Progenitor cell of endocrine pancreas (in vitro differentiated cells): ENCODE results near the gene STX5. TPM values are rescaled to one million over a fixed set of nuclear protein-coding genes. Genes with fewer than 3 reads are reported as not detected.

Source experiments
- DNase-seq: peaks from one replicate; pipeline ENCODE4 v3.0.0; 2021; ENCODE audit warnings: low spot score; ENCODE audit not compliant: unreplicated experiment
- H3K27ac Mint-ChIP-seq: 2 replicates; pipeline ENCODE4 v1.8.0; 2021; ENCODE audit warnings: mild to moderate bottlenecking, moderate library complexity, mixed read lengths
- H3K27me3 Mint-ChIP-seq: 2 replicates; pipeline ENCODE4 v1.8.0; 2021; ENCODE audit warnings: mixed read lengths
- H3K36me3 Mint-ChIP-seq: 2 replicates; pipeline ENCODE4 v1.8.0; 2022; ENCODE audit warnings: mixed read lengths; ENCODE audit not compliant: insufficient read depth
- H3K4me1 Mint-ChIP-seq: 2 replicates; pipeline ENCODE4 v1.8.0; 2021; ENCODE audit warnings: low read depth, mixed read lengths
- H3K4me3 Mint-ChIP-seq: 2 replicates; pipeline ENCODE4 v1.8.0; 2021; ENCODE audit warnings: low read depth, mild to moderate bottlenecking, moderate library complexity, mixed read lengths
- H3K9me3 Mint-ChIP-seq: 2 replicates; pipeline ENCODE4 v1.8.0; 2021; ENCODE audit warnings: low read depth, mixed read lengths
- total RNA-seq: library from RNA; stranded (reverse); gene quantifications from 2 replicates; pipeline ENCODE4 v1.2.1, GENCODE V29; 2021
- TF ChIP-seq, protein P1 (sequence below): fragments of 200-600 bp; sonication (generic); IDR thresholded peaks from one replicate; pipeline ENCODE4 v1.5.0; 2021; ENCODE audit warnings: antibody characterized with exemption, mild to moderate bottlenecking; ENCODE audit not compliant: unreplicated experiment

Gene STX5
- total RNA-seq, 1 donor from 2014 or later = 45.3 TPM

DNA sequence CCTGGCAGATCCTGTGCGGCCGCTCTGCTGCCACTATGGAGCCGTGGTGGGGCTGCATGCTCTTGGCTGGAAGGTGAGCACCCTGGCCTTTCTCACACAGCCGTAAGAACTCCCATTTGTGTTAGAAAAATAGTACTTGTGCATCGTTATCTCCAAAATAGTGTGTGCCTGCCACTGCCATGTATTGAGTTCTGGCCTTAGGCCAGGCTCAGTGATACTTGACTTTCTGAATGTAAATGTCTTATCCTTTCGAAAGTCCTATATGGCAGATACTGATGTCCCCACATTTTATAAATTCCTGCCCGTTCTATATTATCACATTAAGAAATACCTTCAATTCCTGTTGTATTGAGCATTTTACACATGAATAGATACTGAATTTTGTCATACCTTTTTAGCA is 49.1 kb downstream of the STX5 start:
- H3K9me3 Mint-ChIP-seq = no peaks in the 10 kb centered on the region
- TF ChIP-seq, protein P1, sequence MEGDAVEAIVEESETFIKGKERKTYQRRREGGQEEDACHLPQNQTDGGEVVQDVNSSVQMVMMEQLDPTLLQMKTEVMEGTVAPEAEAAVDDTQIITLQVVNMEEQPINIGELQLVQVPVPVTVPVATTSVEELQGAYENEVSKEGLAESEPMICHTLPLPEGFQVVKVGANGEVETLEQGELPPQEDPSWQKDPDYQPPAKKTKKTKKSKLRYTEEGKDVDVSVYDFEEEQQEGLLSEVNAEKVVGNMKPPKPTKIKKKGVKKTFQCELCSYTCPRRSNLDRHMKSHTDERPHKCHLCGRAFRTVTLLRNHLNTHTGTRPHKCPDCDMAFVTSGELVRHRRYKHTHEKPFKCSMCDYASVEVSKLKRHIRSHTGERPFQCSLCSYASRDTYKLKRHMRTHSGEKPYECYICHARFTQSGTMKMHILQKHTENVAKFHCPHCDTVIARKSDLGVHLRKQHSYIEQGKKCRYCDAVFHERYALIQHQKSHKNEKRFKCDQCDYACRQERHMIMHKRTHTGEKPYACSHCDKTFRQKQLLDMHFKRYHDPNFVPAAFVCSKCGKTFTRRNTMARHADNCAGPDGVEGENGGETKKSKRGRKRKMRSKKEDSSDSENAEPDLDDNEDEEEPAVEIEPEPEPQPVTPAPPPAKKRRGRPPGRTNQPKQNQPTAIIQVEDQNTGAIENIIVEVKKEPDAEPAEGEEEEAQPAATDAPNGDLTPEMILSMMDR = no peak
- H3K4me1 Mint-ChIP-seq = peaks cover 4% of the 10 kb centered on the region
- DNase-seq = no peak
- no peak overlapping the region for H3K4me3 Mint-ChIP-seq
- no peak overlapping the region for H3K27ac Mint-ChIP-seq
- no peaks in the 10 kb centered on the region for H3K27me3 Mint-ChIP-seq
- peaks cover 12% of the 10 kb centered on the region for H3K36me3 Mint-ChIP-seq

DNA sequence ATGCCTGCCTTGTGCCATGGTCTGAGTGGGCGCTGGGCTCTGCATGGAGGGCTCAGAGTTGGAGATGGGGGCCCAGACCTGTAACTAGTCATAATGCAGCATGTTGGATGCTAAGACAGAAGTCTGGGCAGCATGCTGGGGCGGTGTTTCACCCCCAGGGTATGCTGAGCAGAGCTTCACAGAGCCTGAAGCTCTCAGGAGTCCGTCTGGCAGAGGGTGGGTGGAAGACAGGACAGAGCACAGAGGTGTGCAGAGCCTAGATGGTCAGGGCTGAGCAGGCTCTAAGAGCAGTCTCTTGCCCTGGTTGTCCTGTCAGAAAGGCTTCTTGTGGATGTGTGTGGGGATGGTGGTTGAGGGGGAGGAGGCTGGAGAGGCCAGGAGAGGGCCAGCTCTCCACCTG is 53.4 kb downstream of the STX5 start:
- peak overlapping the region; percentile 54 for H3K27ac Mint-ChIP-seq
- H3K36me3 Mint-ChIP-seq = peaks cover 18% of the 10 kb centered on the region
- no peaks in the 10 kb centered on the region for H3K27me3 Mint-ChIP-seq
- H3K4me3 Mint-ChIP-seq = no peak overlapping the region
- no peaks in the 10 kb centered on the region for H3K9me3 Mint-ChIP-seq
- no peaks in the 10 kb centered on the region for H3K4me1 Mint-ChIP-seq
- DNase-seq = no peak
- TF ChIP-seq, protein P1 = no peak

DNA sequence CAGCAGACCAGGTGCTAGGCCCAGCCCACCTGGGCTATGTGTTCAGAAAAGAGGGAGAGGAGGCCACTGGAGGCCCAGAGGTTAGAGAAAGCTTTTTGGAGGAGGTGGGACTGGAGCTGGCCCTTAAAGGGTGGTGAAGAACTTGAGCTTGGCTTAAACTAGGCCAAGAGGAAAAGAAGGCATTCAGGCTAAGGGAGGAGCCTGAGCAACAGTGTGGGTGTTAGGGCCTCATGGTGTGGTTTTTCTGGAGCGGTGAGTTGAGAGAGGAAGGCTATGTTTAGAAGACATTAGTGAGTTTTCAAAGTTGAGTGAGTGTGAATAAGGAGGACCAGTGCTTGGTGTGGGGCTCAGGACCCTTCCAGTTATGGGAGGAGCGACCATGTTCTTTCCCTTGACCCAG is 54.5 kb downstream of the STX5 start:
- no peak for DNase-seq
- TF ChIP-seq, protein P1 = no peak
- H3K4me1 Mint-ChIP-seq = no peaks in the 10 kb centered on the region
- no peaks in the 10 kb centered on the region for H3K27me3 Mint-ChIP-seq
- H3K36me3 Mint-ChIP-seq = peaks cover 14% of the 10 kb centered on the region
- no peaks in the 10 kb centered on the region for H3K9me3 Mint-ChIP-seq
- H3K4me3 Mint-ChIP-seq = no peak overlapping the region
- H3K27ac Mint-ChIP-seq = peak overlapping the region; percentile 4

DNA sequence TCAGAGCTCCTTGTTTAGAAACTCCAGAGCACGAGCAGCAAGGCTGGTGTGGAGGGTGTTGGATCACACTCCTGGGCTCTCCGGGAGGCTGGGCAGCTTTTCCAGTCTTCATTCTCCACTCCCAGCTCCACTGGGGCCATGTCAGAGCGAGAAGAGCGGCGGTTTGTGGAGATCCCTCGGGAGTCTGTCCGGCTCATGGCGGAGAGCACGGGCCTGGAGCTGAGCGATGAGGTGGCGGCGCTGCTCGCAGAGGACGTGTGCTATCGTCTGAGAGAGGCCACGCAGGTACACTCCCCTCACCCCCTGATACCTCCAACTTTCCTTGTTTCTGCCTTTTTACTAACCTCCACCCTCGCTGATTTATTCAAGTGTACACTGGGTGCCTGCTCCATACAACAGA is 56.2 kb downstream of the STX5 start:
- peaks cover 3% of the 10 kb centered on the region for H3K4me1 Mint-ChIP-seq
- no peaks in the 10 kb centered on the region for H3K9me3 Mint-ChIP-seq
- no peak overlapping the region for H3K4me3 Mint-ChIP-seq
- TF ChIP-seq, protein P1 = no peak
- H3K27ac Mint-ChIP-seq = no peak overlapping the region
- no peak for DNase-seq
- peaks cover 12% of the 10 kb centered on the region for H3K36me3 Mint-ChIP-seq
- no peaks in the 10 kb centered on the region for H3K27me3 Mint-ChIP-seq

DNA sequence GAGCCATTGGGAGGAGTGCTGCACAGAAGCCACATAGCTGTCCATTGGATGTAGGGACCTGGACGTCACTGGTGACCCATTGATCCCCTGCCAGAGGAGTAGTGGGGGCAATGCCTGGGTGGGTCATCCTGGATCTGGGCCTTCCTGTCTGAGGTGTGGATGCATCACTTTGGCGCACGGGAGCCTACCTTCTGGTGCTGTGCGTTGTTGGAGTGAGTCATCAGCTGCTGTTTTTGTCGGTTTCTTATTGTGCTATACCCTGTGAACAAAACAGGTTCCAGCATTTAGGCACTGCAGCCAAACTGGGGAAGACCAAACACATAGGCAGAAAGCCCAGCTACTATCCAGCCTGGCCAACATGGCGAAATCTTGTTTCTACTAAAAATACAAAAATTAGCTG is 57.4 kb downstream of the STX5 start:
- Mint-ChIP-seq H3K4me1 (peaks cover 8% of the 10 kb centered on the region), H3K36me3 (peaks cover 13% of the 10 kb centered on the region), H3K27ac (no peak overlapping the region), H3K9me3 (no peaks in the 10 kb centered on the region), H3K27me3 (no peaks in the 10 kb centered on the region), H3K4me3 (no peak overlapping the region)
- DNase-seq = no peak
- TF ChIP-seq, protein P1 = no peak
